ENCODE results near the gene TNIK.
A peak's percentile ranks its signal among the peaks of the same experiment; 100 is the strongest.

Gene TNIK

DNA sequence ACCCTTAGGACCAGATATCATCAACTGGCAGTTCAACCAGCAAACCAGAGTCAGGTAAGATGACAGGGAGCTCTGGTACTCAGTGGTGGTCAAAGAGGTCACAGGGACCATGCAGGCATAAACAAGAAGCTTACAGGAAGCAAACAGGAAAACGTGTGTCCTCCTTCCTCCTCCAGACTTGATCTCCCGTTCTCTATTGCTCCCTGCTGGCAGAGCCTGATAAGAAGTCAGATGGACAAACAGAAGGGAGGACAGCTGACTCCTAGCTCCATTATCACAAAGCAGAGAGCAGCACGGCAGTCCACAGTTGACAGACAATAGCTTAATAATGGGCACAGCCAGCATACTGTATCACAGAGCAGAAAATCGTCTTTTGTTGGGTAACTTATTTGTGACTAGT is 277.2 kb downstream of the TNIK start:
- peak in 1 of 3 experiments; percentile 52 for DNase-seq

DNA sequence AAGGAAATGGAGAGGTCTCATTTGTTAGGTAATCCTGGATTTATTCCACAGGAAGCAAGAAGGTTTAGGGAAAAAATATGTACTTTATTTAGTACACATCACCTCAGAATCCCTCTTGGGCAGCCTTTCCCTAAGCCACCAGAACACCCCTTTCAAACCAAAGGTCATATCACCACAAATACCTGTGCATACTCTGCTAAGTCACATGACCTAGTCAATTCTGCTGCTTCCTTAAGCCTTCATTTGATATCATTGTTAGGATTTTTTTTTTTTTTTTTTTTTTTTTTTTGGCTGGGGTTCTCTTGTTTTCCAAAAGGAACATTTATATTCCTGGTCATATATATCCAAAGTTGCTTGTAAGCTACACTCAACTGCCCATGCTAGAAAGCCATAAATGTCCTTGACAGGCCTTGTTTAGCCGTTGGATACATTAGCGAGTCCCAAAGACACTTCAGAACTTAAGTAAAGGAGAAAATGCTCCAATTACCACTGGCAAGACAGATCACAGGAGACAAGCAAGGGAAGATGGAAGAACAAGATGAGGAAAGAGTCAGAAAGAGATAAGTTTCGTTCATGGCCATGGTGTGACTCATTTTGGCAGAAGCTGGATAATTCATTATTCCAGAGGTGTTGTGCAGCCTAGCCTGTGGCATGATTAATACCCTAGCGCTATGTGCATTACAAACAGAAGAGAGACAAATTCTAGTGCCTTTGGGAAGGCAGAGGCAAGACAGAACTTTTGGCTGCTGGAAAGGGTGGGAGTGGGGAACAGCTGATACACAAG is 278.1 kb downstream of the TNIK start:
- no peak for DNase-seq

DNA sequence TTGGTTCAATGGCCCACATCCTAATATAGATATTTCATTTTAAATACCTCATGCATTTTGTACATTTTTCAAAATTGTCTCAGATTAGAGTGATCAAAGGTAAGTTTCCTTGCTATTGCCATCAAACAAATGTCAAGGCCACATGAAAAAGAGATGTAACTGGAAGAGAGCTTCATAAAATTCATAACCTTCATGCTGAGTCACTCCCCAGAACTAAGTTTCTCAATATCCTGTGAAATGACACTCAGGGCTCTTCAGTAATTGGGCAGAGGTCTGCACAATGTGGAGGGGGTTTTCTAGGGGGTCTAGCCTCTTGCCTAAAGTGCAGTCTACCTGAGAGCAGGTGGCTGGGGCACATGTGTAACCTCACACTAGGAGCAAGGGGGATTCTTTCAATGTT is 281.5 kb downstream of the TNIK start:
- no peak for DNase-seq

DNA sequence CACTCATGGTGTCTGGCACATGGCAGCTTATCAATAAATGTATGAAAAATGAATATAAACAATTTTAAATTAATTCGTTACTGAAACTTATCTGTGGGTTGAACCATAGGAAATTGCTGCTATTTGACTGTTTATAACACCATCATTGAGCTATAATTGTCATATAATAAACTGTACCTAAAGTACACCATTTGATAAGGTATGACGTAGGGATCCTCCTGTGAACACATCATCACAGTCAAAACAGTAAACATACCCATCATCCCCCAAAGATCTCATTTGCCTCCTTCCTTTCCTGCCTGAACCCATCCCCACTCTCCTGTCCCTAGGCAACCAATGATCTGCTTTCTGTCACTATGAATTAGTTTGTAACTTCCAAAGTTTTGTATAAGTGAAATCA is 282.7 kb downstream of the TNIK start:
- no peak for DNase-seq

DNA sequence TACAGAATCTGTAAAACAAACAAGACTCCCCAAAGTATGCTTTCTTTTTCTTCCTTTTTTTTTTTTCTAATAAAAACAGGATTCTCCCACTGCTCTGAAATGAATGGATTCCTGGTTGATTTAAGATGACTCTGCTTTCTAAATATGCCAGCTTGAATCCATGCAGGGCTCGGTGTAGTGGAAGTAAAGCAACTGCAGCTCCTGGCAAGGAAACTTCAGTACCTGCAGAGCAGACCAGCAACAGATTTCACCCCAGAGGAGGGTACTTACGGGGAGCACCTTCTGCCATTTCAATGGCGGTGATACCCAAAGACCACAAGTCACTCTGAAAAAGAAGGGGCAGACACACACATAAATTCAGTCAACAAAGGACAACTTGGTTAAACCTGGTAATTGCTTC is 283.1 kb downstream of the TNIK start:
- DNase-seq, result no peak

DNA sequence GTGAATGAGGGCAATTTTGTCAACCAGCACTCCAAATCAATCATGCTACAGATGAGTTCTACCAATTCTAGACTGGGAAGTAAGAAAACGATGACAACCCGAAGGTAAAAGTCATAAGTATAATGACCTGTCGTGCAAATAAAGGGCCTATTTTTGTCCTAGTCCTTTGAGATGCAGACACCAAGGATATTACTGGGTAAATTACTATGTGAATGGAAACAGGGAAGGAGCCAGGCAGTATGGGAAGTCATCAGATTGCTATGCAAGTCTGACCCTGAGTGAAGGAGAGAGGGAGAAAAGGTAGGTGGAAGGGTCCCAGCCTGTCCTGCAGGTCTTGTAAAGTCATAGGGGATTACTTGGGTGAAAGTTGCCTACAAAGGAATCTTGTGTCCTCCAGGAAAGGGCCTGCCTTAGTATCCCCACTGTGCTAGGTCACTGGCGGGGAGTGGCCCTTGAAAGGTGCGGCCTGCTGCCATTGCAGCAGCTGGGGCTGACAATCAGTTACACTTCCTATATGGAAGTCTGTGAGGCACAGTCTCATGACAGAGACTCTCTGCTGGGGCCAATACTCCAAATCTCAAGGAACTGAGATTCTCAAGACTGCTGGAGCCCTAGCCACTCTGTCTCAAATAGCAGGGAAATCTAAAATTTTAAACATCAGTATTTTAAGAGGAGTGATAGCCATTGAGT is 283.8 kb downstream of the TNIK start:
- DNase-seq, result peak in 1 of 3 experiments; percentile 11

DNA sequence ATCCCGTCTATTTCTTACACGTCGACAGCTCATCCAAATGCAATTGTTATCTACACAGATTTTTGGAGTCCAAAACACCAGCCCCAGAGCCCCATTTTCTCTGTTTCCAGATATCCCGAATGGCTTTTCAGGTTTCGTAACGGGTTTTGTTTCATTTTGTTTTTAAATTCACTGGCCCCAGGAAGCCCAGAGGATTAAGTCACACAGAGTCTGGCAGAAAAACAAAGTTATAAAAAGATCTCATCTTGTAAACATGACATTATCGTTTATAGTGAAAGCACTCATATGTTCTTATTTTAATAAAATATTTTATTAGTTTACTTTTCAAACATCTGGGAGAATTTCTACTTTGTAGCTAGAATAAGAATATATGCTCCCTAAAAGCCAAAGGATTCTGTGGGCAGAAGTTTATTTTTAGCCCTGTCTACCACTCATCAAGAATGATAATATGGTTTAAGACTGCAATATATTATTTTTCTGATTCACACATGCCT is 284.4 kb downstream of the TNIK start:
- DNase-seq, result no peak

DNA sequence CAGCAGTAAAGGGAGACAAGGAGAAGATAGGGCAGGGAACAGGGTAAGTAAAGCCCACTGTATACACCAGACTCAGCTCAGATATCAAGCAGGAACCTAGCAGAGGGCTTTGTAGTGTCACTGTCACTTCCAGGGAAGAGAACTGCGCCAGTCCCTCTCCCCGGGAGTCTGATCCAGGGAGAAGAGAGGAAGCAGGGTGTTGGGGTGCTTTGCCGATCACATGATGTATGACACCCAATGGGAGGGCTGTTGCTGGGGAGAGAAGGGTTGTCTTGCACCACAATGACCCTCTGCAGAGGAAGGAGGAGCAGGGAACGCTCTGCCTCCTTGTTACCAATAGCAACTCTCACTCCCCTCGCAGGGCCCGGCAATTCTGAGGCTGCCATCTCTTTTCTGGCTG is 286.5 kb downstream of the TNIK start:
- DNase-seq, result no peak

DNA sequence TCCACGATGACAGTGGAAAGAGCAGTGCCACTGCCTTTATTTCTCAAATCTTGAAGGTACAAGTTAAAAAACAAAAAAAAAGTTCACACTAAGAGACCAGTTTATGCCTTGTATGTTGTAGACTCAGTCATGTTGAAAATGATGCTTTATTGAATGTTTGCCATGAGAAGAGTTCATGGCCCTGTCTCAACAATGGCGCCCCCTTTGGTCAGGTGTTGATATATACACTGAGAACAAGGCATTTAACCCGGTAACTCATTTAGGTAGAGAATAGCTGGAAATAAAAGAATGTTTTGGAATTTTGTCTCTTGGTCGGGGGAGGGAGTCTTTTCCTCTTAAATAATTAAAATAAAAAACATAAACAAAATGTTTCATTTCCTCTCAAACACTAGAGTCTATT is 288.1 kb downstream of the TNIK start:
- no peak for DNase-seq

DNA sequence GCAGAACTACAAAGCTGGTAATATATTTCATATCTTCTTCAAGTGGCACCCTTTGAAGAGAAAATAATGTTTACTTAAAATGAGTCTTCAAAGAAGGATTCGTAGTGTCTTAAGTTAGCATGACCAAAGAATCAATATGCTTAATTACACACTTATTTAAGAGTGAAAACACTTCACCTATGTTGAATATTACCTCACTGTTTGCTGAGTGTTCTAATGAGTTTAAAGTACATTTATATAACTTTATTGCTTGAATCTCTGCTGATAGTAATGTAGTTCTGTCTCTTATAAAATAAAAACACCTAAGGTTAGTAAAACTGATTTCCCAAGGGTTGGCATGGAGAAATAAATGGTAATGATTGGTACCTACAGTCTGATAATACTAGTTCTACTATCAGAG is 290.3 kb downstream of the TNIK start:
- DNase-seq, result peak in 1 of 3 experiments; percentile 5

DNA sequence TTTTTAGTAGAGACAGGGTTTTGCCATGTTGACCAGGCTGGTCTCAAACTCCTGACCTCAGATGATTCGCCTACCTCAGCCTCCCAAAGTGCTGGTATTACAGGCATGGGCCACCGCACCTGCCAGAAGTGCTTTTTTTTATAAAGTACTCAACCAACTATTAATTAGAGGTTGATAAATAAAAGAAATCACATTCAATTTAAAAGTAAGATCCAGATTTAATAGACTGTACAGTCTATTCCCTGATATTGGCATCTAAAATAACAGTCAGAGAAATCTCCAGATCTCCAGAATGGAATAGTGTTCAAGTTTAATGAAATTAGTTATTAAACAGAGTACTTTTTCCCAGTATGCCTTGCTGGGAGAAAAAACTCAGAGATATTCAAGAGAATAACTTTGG is 290.8 kb downstream of the TNIK start:
- no peak for DNase-seq

DNA sequence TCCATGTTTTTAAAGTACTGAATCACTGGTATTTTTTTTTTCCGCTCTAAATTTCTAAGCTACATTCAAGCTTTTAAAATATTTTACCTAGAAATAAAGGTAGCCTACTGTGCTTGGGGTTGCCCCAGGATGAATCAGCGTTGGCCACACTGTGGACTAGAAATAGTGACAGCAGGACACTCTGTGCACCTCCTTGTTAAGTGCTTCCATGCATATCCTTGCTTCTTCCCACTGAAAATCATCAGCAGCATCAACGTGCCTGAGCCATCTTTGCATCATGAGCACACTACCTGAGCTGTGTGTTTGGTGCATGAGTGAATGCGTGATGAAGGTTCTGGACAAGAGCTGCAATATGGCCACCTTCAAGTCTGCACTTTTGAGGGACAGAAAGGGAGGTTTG is 291.7 kb downstream of the TNIK start:
- no peak for DNase-seq

DNA sequence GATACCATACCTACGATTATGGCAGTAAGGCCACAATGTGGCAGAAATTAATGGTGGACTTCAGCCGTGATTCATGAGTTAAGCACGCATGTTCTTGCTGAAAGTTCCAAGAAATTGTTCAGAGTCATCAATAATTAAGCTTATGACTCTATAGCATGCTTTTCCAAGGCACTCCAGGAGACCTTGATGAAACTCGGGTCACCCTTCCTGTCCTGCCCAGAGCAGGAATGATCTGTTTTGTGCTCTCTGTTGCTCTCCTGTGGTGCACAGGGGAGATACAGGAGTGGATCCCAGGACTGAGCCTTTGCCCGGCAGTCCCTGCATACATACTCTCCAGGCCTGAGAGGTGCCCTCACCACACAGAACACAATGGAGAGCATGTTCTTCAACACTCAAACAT is 292.1 kb downstream of the TNIK start:
- peak in 2 of 3 experiments; percentile 12 to 21 for DNase-seq

DNA sequence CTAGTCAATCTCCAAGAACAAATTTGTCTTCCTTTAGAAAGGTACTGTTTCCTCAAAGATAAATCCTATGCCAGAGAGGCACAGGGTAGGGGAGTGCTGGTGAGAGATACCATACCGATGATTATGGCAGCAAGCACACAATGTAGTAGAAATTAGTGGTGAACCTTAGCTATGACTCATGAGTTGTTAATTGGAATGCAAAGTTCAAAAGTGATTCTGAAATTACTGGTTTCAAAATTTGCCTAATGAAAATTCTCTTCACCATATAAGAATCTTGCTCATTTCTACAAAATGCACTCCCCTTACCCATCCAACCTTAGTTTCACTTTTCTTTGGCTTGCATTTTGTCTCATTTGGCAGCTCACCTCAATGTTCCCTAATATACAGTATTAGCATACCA is 294.2 kb downstream of the TNIK start:
- DNase-seq, result no peak

DNA sequence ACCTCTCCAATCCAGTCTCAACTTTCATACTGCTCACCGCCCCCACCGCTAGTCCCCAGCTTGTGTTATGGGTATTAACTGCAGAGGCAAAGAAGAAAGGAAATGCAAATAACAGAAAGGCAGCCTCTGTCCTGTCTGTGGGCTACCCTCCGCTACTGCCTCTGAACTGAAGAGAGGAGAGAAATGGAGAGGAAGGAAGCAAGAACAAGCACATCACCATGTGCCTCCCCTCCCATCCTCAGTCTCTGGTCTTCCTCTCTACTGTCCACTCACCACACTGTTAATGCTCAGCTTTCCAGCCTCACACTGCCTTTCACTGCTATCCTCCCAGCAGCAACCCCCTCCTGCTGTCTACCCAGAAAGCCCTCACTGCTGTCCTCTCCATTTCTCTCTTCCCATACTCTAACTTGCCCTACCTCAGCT is 294.7 kb downstream of the TNIK start:
- no peak for DNase-seq

DNA sequence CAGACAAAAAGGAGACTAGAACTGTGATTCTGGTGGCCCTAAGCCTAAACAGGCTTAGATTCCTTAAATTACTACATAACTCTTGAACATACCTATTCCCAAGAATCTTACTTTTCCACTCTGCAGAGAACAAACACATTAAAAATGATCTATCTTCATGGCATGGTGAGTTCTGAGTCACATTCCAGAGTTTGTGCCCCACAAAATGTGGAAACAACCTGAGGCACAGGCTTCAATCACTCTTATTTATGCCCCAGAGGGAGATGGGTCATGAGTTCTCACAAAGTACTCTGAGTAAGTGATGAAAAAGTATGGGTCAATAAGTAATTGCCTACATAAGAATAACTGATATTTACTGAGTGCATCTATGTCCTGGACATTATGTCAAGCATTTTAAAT is 296.1 kb downstream of the TNIK start:
- DNase-seq, result no peak

DNA sequence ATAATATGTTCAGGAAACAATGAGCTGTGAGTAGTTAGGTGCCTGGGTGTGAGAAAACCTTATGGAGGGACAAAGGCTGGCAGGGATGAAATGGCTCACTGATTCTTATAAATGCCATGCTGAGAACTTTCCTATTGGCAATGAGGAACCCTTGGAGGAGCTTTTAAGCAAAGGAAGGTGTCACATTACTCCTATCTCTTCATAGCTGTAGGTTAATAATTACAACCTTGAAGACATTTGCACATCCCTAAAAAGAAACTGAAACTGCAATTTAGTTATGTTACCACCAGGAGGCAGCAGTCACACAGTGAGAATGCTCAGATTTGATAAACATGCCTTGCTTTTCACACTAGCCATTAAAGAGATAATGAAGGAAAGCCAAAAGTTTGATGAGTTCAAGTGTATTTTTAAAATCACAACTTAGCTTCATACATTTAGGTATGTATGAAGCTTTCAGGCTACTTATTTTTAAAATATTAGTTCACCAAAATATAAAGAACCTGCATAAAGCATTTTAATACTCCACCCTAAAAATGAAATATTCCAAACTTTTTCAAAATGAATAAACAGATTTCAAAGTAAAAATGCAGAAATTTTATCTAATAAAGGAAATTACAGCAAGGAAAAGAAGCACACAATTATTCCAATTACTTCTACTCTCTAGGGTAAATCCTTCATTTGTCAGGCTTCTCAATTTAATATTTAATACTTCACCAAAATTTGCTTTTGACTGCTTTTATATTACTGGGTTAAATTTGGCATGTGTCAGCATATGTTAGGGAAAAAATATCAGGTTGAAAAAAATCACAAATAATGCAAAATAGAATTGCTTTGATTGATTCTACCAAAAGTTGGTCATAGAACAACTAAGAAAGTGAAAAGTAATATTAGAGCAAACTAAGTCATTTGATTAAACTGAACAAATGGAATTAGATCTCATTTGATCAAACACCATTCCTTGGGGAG is 296.8 kb downstream of the TNIK start:
- DNase-seq, result peak in 1 of 3 experiments; percentile 40

DNA sequence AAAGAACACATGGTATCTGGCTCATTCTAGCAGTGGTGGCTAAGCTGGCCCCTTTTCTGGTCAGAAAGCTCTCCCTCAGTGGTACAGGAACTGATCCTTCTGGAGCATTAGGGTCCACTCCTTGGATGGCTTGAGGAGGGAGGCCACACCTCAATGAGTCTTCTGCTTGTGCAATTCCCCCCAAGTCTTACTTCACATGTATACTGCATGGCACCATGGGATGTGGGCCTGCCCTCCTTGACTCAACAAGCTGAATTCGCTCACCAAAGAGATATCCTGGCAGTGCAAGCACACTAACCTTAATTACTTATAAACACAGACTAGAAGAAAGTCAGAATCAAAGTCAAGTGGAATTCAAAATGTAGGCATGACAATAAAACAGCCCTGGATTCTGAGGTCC is 299.9 kb downstream of the TNIK start:
- DNase-seq, result no peak

DNA sequence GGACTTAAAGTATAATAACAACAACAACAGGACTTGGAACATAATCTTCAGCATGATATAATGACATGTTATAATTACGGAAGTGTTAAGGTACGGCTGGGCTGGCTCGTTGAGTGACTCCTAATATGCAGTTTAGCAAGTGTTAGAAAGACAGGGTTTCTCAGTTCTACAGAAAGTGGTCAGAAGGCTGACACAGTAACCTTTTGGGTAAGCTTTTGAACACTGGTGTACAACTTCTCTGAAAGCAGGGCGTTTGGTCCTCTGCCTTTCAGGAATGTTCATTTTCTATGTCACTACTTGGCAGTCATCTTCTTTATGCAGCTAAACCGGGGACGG is 300.4 kb downstream of the TNIK start:
- DNase-seq, result no peak

DNA sequence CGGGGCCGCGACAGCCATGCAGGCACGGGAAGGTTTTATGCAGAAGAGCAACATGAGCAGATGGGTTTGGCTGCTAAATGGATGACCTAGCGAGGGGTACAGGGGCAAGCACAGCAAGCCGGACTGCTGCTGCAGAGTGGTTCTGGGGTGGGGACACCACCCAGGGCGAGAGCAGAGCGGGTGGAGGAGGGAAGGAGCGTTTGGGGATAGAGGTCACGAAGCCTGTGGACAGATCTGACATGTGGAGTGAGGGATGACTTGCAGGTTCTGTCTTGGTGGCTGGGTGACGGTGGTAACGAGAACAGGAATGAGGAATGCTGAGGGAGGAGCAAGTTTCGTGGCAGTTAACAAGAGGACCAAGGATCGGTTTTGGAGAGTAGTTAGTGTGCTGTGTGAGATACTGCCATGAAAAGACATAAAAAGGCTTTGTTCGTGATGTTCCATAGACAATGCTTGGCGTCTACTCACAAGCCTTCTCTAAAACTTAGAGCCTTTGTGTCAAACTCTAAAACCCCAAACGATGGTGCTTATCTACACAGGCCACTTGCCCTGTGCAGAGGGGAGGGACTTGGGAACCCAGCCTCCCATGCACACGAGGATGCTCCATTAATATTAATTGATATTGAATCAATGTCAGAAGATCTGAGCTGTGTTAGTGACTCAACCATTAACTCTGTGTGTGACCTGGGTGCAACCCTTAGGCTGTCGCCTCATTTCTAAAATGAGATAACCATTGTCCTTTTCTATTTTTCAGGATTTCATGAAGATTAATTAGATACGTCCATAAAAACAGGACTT is 301.0 kb downstream of the TNIK start:
- DNase-seq, result no peak

DNA sequence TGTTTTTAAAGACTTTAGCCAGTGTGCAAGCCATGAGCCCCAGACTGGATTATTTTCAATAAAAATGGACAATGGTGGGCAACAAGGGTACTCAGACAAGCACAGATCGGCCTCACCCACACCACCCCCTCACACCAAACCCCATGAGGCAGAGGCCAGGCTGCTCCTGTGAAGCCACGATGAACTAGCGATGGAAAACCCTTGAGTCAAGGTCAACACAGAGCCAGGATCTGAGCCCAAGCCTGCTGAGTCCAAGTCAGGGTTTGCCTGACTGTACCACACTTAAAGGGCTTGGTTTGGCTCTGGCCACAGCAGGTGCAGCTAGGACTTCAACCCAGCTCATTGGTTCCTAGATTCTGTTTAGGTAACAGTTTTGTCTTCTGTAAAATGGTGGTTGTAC is 302.2 kb downstream of the TNIK start:
- no peak for DNase-seq

DNA sequence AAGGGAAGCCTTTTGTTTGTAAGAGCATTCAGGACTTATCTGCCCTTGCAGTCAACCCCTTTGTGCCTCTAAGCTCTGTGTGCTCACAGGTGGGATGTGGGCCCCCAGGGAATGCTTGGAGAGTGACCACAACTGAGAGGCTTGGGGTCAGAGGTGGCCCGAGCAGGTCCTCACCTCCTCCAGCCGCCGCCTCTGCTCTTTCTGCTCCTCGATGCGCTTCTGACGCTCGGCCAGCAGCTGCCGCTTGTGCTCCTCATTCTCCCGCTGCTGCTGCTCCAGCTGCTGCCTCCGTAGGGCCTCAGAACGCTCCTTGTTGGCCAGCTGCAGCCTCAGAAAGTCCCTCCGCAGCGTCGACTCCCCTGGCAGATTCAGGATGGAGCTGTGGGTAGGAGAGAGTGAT is 302.9 kb downstream of the TNIK start:
- no peak for DNase-seq
